ENCODE measurements around the gene NME7. TPM values are rescaled to one million over a fixed set of nuclear protein-coding genes. Genes with fewer than 3 reads are reported as not detected.

The NME7 gene
- total RNA-seq, 2 donors from 2014 or later: 6.2 TPM

GRCh38 chr1:169150641-169151337 lies 216.8 kb downstream of the NME7 start:
- Mint-ChIP-seq H3K4me3 (no peak overlapping the region), H3K27me3 (ENCODE audit: low read depth) (no peaks in the 10 kb centered on the region), H3K9me3 (no peaks in the 10 kb centered on the region), H3K27ac (no peak overlapping the region), H3K36me3 (ENCODE audit: insufficient read depth in 2 of 2) (no peaks in the 10 kb centered on the region), H3K4me1 (ENCODE audit: low read depth) (no peaks in the 10 kb centered on the region)
- ATAC-seq (replicated peaks in 1 of 2) (no peak), DNase-seq (no peak)

GRCh38 chr1:169149555-169150286 lies 217.9 kb downstream of the NME7 start:
- no peak overlapping the region for H3K27ac Mint-ChIP-seq
- H3K27me3 Mint-ChIP-seq (ENCODE audit: low read depth): no peaks in the 10 kb centered on the region
- H3K4me1 Mint-ChIP-seq (ENCODE audit: low read depth): no peaks in the 10 kb centered on the region
- no peak for ATAC-seq (replicated peaks in 1 of 2)
- no peaks in the 10 kb centered on the region for H3K9me3 Mint-ChIP-seq
- no peak overlapping the region for H3K4me3 Mint-ChIP-seq
- H3K36me3 Mint-ChIP-seq (ENCODE audit: insufficient read depth in 2 of 2): no peaks in the 10 kb centered on the region
- DNase-seq: no peak

- H3K27ac Mint-ChIP-seq: no peak overlapping the region
- ATAC-seq (replicated peaks in 1 of 2) (no peak), DNase-seq (no peak)
- no peak overlapping the region for H3K4me3 Mint-ChIP-seq
- H3K4me1 Mint-ChIP-seq (ENCODE audit: low read depth): no peaks in the 10 kb centered on the region
- no peaks in the 10 kb centered on the region for H3K9me3 Mint-ChIP-seq
- H3K36me3 Mint-ChIP-seq (ENCODE audit: insufficient read depth in 2 of 2): no peaks in the 10 kb centered on the region
- no peaks in the 10 kb centered on the region for H3K27me3 Mint-ChIP-seq (ENCODE audit: low read depth)
These were observed 218.9 kb downstream of the NME7 start for GRCh38 chr1:169148472-169149252.

- H3K9me3 Mint-ChIP-seq: no peaks in the 10 kb centered on the region
- H3K4me3 Mint-ChIP-seq: no peak overlapping the region
- H3K27ac Mint-ChIP-seq: no peak overlapping the region
- no peaks in the 10 kb centered on the region for H3K27me3 Mint-ChIP-seq (ENCODE audit: low read depth)
- DNase-seq (no peak), ATAC-seq (replicated peaks in 1 of 2) (no peak)
- no peaks in the 10 kb centered on the region for H3K4me1 Mint-ChIP-seq (ENCODE audit: low read depth)
- no peaks in the 10 kb centered on the region for H3K36me3 Mint-ChIP-seq (ENCODE audit: insufficient read depth in 2 of 2)
These were observed 220.9 kb downstream of the NME7 start for GRCh38 chr1:169146576-169147214.

GRCh38 chr1:169144941-169145626 lies 222.5 kb downstream of the NME7 start:
- Mint-ChIP-seq H3K27ac (no peak overlapping the region), H3K36me3 (ENCODE audit: insufficient read depth in 2 of 2) (no peaks in the 10 kb centered on the region), H3K4me3 (no peak overlapping the region), H3K9me3 (no peaks in the 10 kb centered on the region), H3K27me3 (ENCODE audit: low read depth) (no peaks in the 10 kb centered on the region), H3K4me1 (ENCODE audit: low read depth) (no peaks in the 10 kb centered on the region)
- no peak for ATAC-seq (replicated peaks in 1 of 2)
- no peak for DNase-seq

- peaks cover 7% of the 10 kb centered on the region for H3K4me1 Mint-ChIP-seq (ENCODE audit: low read depth)
- no peaks in the 10 kb centered on the region for H3K9me3 Mint-ChIP-seq
- no peak overlapping the region for H3K27ac Mint-ChIP-seq
- H3K36me3 Mint-ChIP-seq (ENCODE audit: insufficient read depth in 2 of 2): no peaks in the 10 kb centered on the region
- H3K4me3 Mint-ChIP-seq: no peak overlapping the region
- H3K27me3 Mint-ChIP-seq (ENCODE audit: low read depth): no peaks in the 10 kb centered on the region
- DNase-seq: no peak
- no peak for ATAC-seq (replicated peaks in 1 of 2)
These were observed 223.6 kb downstream of the NME7 start for GRCh38 chr1:169143984-169144383.

- no peak for DNase-seq
- no peaks in the 10 kb centered on the region for H3K27me3 Mint-ChIP-seq (ENCODE audit: low read depth)
- ATAC-seq (replicated peaks in 1 of 2): no peak
- no peaks in the 10 kb centered on the region for H3K9me3 Mint-ChIP-seq
- H3K4me1 Mint-ChIP-seq (ENCODE audit: low read depth): peaks cover 13% of the 10 kb centered on the region
- H3K27ac Mint-ChIP-seq: no peak overlapping the region
- no peak overlapping the region for H3K4me3 Mint-ChIP-seq
- no peaks in the 10 kb centered on the region for H3K36me3 Mint-ChIP-seq (ENCODE audit: insufficient read depth in 2 of 2)
These were observed 224.3 kb downstream of the NME7 start for GRCh38 chr1:169143346-169143745.

GRCh38 chr1:169142129-169142528 lies 225.5 kb downstream of the NME7 start:
- H3K27me3 Mint-ChIP-seq (ENCODE audit: low read depth): no peaks in the 10 kb centered on the region
- no peak overlapping the region for H3K27ac Mint-ChIP-seq
- DNase-seq (no peak), ATAC-seq (replicated peaks in 1 of 2) (no peak)
- peaks cover 19% of the 10 kb centered on the region for H3K4me1 Mint-ChIP-seq (ENCODE audit: low read depth)
- H3K9me3 Mint-ChIP-seq: no peaks in the 10 kb centered on the region
- no peaks in the 10 kb centered on the region for H3K36me3 Mint-ChIP-seq (ENCODE audit: insufficient read depth in 2 of 2)
- no peak overlapping the region for H3K4me3 Mint-ChIP-seq

- Mint-ChIP-seq H3K36me3 (ENCODE audit: insufficient read depth in 2 of 2) (no peaks in the 10 kb centered on the region), H3K27ac (no peak overlapping the region), H3K4me3 (no peak overlapping the region), H3K27me3 (ENCODE audit: low read depth) (no peaks in the 10 kb centered on the region), H3K9me3 (no peaks in the 10 kb centered on the region), H3K4me1 (ENCODE audit: low read depth) (peaks cover 19% of the 10 kb centered on the region)
- DNase-seq (no peak), ATAC-seq (replicated peaks in 1 of 2) (no peak)
These were observed 226.2 kb downstream of the NME7 start for GRCh38 chr1:169141356-169141755.

- Mint-ChIP-seq H3K4me1 (ENCODE audit: low read depth) (peaks cover 19% of the 10 kb centered on the region), H3K9me3 (no peaks in the 10 kb centered on the region), H3K27ac (peak overlapping the region; percentile 95), H3K36me3 (ENCODE audit: insufficient read depth in 2 of 2) (no peaks in the 10 kb centered on the region), H3K4me3 (peak overlapping the region in 1 of 2 donors; percentile 36), H3K27me3 (ENCODE audit: low read depth) (no peaks in the 10 kb centered on the region)
- DNase-seq (no peak), ATAC-seq (replicated peaks in 1 of 2) (peak; percentile 94 to 95)
These were observed 228.5 kb downstream of the NME7 start for GRCh38 chr1:169138866-169139670.

- Mint-ChIP-seq H3K27me3 (ENCODE audit: low read depth) (no peaks in the 10 kb centered on the region), H3K4me1 (ENCODE audit: low read depth) (peaks cover 19% of the 10 kb centered on the region), H3K36me3 (ENCODE audit: insufficient read depth in 2 of 2) (no peaks in the 10 kb centered on the region), H3K27ac (no peak overlapping the region), H3K4me3 (no peak overlapping the region), H3K9me3 (no peaks in the 10 kb centered on the region)
- ATAC-seq (replicated peaks in 1 of 2) (no peak), DNase-seq (no peak)
These were observed 230.2 kb downstream of the NME7 start for GRCh38 chr1:169137357-169137756.
